HT-29 (cell line): ENCODE results near the gene RAB26. TPM values are rescaled to one million over a fixed set of nuclear protein-coding genes. Genes with fewer than 3 reads are reported as not detected.

Source experiments
- DNase-seq: peaks from one replicate; pipeline ENCODE4 v3.0.0-alpha.2; 2015; ENCODE audit warnings: low spot score
- total RNA-seq: library from RNA; depleted of rRNA; stranded (reverse); fragments of >200 nt; shearing (Covaris generic); gene quantifications from 2 replicates; pipeline ENCODE4 v1.2.3, GENCODE V29; 2014

The RAB26 gene
- total RNA-seq, 1 experiment from 2014 or later, result 24.9 TPM

GRCh38 chr16:2142942-2143877, 5.2 kb upstream of the RAB26 start:
- no peak for DNase-seq

DNA sequence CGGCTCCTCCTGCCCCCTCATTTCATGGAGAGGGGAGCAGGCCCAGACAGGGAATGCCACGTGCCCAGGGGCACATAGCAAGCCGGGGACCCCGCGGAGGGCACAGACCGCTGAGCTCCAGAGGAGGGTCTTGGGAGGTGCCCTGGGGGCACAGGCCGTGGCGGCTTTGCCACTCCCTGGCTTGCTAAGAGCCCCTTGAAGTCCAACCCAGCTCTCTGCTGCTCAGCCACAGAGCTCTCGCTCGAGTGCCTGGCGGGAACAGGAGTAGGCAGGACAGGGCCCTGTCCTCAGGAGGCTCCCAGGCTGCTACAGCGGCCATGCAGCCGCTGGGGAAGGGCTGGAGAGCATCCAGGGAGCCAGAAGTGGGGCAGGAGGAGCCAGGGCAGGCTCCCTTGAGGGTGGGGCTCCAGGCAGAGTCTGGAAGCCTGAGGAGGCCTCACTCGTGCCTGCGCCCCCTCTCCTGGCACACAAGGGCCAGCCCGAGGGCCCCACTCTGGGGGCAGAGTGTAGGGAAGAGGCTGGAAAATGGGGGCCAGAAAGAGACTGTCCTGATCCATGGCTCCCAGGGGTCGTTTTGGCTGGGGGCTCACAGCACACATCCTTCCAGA, 4.4 kb upstream of the RAB26 start:
- DNase-seq, result no peak

DNA sequence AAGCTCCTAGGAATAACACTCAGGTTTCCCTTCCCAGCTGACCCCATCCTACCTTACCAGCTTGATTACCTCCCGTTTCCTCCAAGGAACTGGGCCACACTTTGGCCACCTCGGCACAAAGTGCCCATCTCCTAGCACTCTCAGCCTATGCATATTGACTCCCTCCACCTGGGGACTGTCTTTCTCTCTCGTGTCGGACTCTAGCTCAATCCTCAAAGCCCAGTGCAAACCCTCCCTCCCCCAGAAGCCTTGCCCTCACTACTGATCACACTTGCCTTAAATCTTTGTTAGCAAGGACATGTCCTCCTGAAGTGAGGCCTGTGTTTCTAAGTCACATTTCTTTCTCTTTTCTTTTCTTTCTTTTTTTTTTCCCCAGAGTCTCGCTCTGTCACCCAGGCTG, 2.6 kb upstream of the RAB26 start:
- DNase-seq, result no peak

DNA sequence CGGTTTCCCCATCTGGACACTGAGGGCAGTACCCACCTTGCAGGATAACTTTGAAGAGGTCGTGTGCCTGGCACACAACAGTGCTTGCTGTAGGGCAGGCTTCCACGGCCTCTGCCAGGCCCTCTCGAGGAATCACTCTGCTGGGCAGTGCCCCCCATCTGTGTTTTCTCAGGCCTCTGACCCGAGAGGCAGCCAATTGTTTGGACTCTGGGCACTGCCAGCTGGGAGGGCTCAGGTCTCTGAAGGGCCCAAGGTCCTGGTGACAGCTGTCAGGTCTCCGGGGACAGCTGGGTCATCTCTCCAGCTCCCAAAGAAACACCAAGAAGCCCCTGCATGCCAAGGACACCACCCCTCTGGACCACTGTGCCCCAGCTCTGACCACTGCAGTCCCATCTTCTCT, 1.0 kb upstream of the RAB26 start:
- no peak for DNase-seq

DNA sequence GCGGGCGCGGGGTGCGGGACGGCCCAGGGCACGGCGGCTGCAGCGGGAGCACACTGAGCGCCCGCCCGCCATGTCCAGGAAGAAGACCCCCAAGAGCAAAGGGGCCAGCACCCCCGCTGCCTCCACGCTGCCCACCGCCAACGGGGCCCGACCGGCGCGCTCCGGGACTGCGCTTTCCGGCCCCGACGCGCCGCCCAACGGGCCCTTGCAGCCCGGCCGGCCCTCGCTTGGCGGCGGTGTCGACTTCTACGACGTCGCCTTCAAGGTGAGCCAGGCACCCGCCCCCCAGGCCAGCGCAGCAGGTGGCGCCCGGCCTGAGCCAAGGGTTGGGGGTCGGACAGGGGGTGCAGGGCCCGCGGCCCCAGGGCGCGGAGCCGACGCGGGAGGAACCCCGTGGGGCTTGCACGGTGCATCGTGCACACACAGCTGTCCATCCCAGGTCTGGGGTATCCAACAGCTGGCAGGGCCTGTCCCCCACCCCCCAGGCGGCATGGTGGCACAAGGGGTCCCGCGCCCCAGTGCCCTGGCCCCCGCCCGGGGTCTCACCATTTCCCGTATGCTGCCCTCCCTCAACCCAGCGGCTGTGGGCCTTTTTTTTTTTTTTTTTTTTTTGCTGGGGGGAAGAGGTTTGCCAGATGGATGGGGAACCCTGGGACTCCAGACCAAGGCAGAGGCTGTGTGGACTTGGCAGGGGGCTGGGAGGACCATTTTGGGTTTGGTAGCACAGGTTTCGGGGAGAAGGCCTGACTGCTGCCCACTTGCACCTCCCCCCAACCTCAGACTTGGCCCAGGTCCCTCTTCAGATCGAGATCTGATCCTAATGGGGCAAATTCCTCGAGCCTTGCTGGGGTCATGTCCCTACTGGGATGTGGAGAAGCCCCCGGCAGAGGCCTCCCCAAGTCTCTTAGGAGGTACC, 547 bp downstream of the RAB26 start:
- DNase-seq, result peak; percentile 50

DNA sequence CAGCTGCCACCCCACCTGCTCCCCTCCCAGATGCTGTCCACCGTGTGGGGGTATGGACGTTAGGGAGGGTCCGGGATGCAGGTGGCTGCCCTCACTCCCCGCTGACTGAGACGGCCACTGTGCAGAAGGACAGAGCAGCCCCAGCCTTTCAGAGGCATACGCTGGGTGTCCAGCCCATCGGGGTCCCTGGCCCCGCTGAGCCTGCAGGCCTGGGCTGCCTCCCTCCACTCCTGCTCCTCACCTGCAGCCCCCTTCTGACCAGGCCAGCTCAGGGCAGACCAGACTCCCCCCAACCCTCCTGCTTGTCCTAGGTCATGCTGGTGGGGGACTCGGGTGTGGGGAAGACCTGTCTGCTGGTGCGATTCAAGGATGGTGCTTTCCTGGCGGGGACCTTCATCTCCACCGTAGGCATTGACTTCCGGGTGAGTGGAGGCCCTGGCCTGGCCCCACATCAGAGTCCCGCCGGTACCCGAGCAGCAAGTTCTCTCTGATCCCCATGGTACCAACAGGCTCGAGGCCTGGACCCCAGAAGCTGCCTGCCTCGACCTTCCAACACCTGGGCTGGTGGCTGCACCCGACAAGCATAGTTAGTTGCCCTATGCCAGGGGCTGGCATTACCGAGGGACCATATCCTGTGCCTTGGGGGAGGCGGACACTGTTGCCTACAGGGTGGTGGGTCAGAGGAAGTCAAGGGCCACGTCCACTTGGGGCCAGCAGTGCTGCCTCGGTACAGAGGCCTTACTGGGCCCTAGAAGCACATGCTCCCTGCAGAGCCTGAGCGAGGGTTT, 1.4 kb downstream of the RAB26 start:
- DNase-seq, result peak; percentile 41

- DNase-seq, result peak; percentile 74
Measured at GRCh38 chr16:2150418-2151187, 2.2 kb downstream of the RAB26 start.

DNA sequence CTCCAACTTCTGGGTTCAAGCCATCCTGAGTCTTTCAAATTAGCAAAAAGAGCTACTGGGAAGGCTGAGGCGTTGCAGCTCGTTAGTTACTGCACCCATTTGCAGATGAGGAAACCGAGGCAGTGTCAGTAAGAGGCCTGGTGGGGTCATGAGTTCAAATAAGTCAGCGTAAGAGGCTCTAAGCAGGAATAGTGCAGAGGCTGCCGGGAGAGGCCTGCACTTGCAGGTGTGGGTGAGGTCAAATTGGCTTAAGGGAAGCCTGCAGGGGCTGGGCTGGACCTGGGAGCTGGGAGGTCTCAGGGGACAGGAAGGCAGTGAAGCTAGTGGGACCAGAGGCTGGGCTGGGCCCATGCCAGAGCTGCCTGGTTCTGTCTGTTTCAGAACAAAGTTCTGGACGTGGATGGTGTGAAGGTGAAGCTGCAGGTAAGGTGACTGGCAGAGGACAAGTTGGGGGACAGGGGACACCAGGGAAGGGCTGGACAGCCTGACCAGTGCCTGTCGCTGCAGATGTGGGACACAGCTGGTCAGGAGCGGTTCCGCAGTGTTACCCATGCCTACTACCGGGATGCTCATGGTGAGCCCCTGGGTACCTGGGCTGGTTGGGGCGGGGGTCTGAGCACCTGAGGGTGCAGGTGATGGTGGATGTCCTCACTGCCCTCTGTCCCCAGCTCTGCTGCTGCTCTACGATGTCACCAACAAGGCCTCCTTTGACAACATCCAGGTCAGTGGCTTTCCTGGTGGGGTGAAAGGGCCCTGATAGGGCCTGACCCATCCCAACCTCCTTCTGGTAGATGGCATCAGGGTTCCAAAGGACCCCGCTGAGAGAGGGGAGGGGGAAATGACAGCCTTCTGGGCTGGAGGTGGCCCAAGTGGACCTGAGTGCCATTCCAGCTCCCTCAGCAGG, 3.0 kb downstream of the RAB26 start:
- DNase-seq, result peak; percentile 32

- peak; percentile 55 for DNase-seq
Measured at GRCh38 chr16:2152695-2153506, 4.5 kb downstream of the RAB26 start.

GRCh38 chr16:2154533-2155090, 6.2 kb downstream of the RAB26 start:
- no peak for DNase-seq

DNA sequence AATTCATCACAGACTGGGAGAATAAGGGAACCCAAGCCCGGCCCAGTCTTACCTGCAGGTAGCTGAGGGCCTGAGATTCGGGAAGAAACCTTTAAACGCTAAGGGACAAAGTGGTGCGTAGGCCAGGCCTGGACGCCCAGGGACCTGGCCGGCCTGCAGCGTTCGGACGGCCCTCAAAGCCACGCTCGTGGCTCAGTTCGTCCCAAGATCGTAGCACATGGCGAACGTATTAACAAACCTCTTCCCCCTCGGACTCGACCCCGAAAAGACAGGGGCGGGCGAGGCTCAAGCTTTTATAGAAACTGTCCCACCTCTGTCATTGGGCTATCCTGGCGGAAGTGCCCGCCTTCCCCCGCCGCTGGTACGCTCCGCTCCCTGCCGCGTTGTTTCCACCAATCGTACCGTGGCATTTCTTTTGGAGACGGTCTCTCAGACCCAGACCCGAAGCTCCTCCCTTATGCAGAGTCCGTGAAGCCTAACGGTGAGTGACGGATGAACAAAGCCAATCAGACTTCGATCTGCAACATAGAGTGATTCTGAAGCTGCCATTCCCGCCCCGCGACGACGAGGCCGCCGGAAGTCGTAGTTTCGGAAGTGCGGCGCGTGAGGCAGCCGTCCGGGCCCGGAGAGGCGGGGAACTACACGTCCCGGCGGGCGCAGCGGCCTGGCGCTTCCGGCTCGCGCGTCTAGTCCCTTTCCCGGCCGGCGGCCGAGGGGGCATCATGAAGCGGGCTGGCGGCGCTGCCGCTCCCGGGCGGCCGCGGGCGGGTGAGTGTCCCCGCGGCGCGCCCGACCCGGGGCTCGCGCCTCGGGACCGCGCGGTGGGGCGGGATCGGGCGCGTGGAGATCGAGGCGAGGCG, 6.9 kb downstream of the RAB26 start, which contains the start of gene TRAF7:
Gene TRAF7 (plus strand): TSS at position 692 of the 860 bp plus-strand sequence. CDS start 8,139 bp downstream, outside the sequence.
- DNase-seq, result peak; percentile 99

GRCh38 chr16:2155977-2156848, 7.8 kb downstream of the RAB26 start:
- peak; percentile 52 for DNase-seq

- DNase-seq, result no peak
Measured at GRCh38 chr16:2156849-2157224, 8.4 kb downstream of the RAB26 start.

DNA sequence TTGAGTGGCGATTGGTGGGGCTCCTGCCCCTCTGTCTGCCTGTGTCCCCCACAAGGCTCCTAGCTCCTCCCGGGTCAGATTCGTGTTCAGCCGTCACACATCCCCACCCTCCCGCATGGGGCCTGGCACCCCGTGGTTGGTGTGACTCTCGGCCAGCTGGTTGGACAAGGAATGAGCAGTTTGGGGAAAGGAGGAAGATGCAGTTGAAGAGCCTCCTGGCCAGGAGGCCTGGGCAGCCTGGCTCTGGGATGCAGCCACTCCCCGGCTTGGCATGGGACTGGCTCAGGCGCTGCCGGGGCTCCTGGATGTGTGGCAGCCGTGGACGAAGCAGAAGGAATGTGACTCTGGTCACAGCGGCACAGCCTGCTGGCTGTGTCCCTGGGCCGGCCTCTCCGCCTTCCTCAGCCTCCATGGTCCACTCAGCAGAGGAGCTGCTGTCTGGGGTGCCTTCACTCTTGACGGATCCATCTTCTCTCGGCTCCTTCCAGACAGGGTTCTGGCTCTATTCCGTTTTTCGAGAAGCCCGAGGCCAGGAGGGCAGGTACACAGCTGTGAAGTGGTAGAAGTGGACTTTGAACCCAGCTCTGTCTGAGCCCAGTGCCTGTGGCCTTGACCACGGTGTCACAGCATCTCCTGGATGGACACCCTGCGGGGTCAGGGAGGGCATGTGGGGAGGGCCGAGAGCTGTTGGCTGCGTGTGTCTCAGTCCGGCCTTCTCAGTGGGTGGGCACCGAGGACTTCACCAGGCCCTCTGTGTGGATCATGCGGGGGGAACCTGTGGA, 9.2 kb downstream of the RAB26 start:
- DNase-seq, result peak; percentile 69

GRCh38 chr16:2158262-2158638, 9.8 kb downstream of the RAB26 start:
- peak; percentile 30 for DNase-seq
